Left cardiac atrium (tissue), 4 donors: Measurements from ENCODE around the gene NOS1. TPM values are rescaled to one million over a fixed set of nuclear protein-coding genes. Genes with fewer than 3 reads are reported as not detected.

Source experiments
- ATAC-seq, 2 donors: fragments of 200-7000 bp; cut with Tn5 transposase; one replicate each; pipeline ENCODE4 v1.9.1; 2020; ENCODE audit warnings: mild to moderate bottlenecking in 2 of 2, moderate library complexity in 2 of 2
- DNase-seq: peaks from one replicate; pipeline ENCODE4 v3.0.0-alpha.2; 2020
- intact Hi-C, 2 donors: fragments of 100-400 bp; cut with DNase I; formaldehyde crosslinking; loops; one replicate each; pipeline versions ENCODE4 v1.14.1 to v1.15.1; 2022 to 2023
- total RNA-seq, 2 donors: library from RNA; stranded (reverse); fragmentation: NEBNext Ultra II Directional; extraction: Animal tissue kit (Norgen Biotek cat#: 25700); gene quantifications; one replicate each; pipeline ENCODE4 v1.2.1, GENCODE V29; 2021
- donor health status: DM: no; HTN: yes; CAD: no.
- donor health status: DM: no; HTN: yes; CAD: no; lungs with severe emphysema.
- donor health status: DM: yes; HTN: yes; CAD: no.
- donor health status: Dilated cardiomyopathy.

NOS1 gene
- total RNA-seq, 2 donors from 2014 or later = 0.06 to 0.89 TPM

DNA sequence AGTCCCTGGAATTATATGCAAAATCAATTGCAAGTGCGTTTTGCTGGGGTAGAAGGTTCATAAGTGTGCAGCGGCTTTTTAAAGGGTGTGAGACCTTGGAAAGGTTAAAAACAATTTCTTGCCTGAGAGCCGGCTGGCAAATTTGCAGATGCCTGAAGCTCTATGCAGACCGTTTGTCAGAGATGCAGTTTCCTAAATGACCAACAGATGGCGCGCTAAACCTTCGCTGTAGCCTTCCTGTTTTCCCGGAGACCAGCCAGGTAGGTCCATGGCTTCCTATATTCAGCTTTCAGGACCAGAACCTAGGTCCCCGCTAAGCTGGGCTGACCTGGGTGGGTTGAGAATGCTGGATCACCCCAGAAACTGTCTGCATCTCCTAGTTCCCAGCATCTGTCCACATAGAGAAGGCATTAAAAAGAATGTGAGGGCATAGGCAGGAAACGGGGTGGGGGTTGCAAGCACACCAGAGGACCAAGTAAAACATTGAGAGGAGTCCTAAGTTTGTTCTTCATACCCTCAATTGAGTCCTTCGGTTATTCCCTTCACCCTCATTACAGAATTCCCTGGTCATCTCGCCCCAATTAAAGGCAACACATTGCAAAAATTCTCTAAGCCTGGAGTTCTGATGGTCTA, 5.7 kb upstream of the NOS1 start:
- intact Hi-C loops = loop anchor here (1.0 to 5.0 kb wide), 4 partner anchors 220 to 470 kb away; no protein-coding TSS in a partner anchor
- ATAC-seq (peak in 1 of 2 donors; percentile 63), DNase-seq (peak; percentile 64)

DNA sequence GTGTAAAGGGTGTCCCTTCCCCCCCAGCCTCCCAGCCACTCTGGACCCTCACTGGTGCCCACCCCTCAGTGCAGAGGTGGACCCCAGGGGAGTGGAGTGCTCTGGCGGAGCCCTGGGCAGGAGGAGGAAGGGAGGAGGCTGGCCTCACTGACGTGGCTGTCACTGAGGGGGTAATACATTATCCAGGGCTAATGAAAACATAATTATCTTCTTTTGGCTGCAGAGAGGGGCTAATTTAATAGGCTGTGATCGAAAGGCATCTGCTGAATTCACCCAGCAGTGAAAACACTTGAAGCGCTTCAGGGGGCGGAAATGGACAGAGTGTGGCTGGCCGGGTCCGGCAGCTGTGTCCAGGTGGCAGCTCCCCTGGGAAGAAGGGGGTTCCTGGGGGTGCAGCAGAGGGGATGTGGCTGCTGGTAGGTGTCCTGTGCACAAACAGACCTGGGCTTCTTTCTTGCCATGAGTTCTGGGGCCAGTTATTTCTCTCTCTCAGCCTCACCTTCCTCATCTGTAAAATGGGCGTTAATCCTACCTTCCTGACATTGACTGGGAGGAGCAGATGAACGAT, 3.7 kb upstream of the NOS1 start:
- intact Hi-C loops = loop anchor here in 1 of 2 donors (5.0 kb wide), 2 partner anchors 307 to 472 kb away; no protein-coding TSS in a partner anchor
- no peak for DNase-seq
- no peak for ATAC-seq

DNA sequence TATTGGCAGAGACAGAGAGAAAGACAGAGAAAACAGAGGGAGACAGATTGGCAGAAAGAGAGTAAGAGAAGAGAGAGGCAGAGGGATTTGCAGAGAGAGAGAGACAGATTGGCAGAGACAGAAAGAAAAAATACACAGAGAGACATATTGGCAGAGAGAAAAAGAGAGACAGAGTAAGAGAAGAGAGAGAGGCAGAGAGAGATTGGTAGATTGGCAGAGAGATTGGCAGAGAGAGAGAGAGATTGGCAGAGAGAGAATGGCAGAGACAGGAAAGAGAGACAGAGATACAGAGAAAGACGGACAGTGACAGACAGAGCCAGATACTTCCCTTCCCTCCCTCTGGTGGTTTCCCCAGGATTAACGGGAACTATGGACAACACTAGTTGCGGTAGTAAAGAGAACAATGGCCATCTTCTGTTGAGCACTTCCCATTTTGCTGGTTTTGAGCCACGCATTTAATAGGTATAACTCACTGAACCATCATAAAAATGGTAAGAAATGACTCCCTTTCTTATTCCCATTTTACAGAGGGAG, 2.6 kb upstream of the NOS1 start:
- ATAC-seq = no peak
- intact Hi-C loops = loop anchor here in 1 of 2 donors (5.0 kb wide), 2 partner anchors 127 to 473 kb away; no protein-coding TSS in a partner anchor
- DNase-seq = no peak

DNA sequence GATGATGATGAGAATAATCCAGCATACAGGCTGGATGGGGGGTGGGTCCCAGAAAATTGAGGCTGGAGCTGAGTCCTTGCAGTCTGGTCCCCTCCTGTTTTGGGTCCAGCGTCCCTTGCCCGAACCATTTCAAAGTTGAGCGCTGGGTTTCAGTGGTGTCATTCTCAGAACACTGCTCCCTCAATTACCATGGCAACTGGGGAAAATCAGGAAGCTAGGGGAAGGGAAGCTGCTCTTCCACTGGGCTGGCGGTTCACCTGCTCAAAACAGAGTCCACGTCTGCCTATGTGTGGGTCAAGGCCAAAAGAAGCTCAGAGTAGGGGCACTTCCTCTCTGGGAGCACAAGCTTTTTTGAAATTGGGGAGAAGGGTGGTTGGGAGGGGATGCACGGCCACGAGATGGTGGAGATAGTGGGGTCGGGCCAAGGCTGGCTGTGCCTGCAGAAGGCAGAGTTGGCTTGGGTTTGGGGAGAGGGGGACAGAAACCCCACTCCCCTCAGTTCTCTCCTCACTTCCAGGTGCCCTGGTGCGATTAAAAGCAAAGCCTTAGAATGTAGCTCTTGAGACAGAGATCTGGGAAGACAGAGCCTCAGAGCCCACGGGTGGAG, 1.7 kb upstream of the NOS1 start:
- intact Hi-C loops = loop anchor here in 1 of 2 donors (5.0 kb wide), 2 partner anchors 126 to 474 kb away; no protein-coding TSS in a partner anchor
- DNase-seq = no peak
- ATAC-seq = no peak

DNA sequence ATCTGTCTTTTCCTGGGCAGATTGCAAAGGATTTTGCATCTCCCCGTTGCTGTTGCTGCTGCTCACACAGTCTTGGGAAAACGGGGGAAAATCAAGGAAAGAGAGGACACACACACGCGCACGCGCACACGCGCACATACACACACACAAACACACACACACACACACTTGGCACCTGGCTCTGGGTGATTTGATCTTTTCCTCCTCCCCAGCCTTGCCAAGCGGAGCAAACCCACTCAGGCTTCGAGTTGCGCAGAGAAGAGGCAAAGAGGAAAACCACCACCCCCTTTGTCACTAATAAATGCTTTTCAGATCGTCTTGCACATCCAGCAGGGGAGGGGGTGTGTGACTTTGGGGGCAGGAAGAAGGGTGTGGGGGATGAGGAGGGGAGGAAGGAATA, 965 bp upstream of the NOS1 start:
- DNase-seq (no peak), ATAC-seq (no peak)
- intact Hi-C loops = loop anchor here in 1 of 2 donors (5.0 kb wide), 2 partner anchors 125 to 475 kb away; no protein-coding TSS in a partner anchor

DNA sequence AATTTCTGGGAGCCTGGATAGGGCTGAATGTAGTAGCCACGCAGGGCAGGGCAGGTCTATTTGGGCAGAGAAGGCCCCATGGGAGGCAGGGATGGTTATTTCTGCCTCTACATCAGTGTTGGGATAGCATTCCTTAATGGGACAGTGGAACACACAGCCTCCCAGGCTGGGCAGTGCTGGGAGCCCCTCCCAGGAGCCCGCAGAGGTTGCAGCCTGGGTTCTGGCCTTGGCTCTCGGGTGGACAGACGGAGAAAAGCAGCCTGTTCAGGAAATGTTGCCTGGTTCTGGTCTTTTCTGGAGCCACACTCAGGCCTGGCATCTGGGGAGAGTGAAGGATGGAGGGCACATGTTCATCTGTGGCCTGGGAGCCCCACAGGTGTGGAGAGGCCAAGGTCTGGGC, 479 bp upstream of the NOS1 start:
- DNase-seq = no peak
- intact Hi-C loops = loop anchor here in 1 of 2 donors (5.0 kb wide), 2 partner anchors 125 to 475 kb away; no protein-coding TSS in a partner anchor
- no peak for ATAC-seq

DNA sequence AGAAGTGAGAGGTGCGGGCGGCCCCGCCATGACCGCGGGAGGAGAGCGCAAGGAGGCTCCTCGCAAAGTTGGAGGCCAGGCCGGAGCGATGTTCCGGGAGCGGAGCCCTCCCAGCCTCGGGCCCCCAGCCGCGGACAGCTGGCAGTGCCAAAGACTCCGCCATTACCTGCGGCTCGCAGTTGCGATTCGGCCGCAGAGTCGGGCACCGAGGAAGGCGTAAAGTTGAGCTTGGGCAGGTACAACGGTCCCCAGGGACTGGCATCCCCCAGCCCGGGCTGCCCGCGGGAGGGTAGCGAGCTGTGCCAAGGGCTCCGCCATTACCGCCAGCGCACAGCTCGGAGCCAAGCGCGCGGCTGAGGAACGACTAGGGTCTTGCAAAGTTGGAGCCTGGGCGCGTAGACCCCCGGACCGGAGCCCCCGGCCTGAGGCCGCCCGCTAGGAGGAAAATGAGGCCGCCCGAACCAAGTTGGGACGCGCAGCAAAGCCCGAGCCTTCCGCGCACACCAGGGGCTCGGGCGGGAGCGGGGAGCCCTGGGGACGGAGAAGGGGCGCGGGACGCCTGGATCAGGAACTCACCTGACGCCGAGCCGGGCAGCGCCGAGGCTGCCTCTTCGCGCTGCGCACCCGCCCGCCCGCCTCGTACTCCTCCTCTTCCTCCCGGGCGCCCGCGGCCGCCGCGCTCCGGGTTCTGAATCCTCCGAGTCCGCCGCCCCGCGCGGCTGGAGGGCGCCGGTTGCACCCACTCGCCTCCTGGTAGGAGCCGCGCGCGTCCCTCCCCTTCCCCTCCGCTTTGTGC, 677 bp downstream of the NOS1 start:
- intact Hi-C loops = loop anchor here in 1 of 2 donors (5.0 kb wide), 2 partner anchors 123 to 477 kb away; no protein-coding TSS in a partner anchor
- ATAC-seq (no peak), DNase-seq (no peak)

DNA sequence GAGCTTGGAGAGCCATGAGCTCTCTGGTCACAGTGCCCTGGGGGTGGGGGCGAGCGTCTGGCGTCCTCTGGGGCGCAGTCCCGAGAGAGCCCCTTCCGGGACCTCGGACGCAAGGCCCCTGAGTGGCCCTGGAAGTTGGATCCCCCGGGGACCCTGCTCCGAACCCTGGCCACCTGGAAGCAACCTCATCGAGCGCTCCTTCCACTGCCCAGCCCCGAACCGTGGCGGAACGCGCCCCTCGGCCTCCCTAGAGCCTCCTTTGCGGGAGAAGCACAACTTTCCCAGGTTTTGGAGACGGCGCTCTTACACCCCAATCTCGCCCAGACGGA, 1.2 kb downstream of the NOS1 start:
- intact Hi-C loops = loop anchor here in 1 of 2 donors (5.0 kb wide), 2 partner anchors 123 to 477 kb away; no protein-coding TSS in a partner anchor
- no peak for ATAC-seq

DNA sequence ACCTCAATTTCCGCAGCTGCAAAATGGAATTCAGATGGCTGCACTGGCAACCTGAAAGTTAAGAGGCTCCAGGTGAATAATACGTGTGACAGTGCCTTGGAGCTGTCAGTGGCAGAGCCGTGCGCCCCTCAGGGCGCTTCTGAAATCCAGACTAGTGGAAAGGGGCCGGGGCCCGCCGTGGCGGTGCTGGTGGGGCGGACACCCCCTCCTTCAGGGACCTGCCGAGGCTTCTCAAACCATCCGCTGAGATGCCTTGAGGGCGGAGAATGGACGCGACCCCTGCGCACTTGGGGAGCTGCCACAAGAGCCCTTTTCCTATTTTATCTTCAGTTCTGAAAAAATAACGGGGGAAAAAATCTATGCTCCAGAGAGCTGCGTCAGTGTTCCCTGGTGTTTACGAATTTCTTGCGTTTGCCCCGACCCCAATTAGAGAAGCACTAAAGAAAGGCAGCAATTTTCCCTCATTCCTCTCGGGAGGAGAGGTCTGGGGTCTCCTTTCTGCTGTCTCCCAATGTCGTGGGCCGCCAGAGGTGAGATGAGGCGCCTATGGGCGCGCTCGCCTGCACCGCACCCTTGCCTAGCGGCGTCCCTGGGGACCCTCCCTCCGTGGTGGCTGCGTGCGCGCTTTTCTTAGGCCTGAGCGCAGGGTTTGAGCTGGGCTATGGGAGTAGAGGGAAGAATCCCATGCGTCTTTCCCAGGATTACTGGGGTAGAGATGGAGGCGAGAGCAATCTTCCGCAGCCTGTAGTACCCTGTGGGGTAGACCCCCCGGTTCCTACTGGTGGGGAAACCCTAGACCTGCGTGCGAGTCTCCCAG, 2.2 kb downstream of the NOS1 start:
- ATAC-seq (no peak), DNase-seq (no peak)
- intact Hi-C loops = no loop called here

More for the DNA sequence above, 1.2 kb downstream of the NOS1 start:
- DNase-seq = no peak

DNA sequence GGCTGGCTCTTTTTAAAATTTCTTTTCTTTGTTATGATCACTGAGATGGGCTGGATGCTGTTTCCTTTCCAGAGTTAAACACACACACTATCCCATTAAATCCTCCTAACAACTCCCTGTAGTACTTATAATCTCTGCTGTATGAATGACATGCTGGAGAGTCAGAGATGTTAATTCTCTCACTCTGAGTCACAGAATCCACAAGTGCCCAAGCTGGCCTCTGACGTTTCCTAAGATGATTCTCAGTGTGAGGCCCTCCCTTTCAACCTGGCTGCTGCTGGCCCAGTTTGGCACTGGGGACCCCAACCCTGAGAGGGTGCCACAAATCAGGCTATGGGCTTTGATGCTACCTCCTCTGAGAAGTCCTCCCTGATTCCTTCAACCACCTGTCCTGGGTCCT, 5.4 kb downstream of the NOS1 start:
- DNase-seq = no peak
- intact Hi-C loops = no loop called here
- no peak for ATAC-seq

DNA sequence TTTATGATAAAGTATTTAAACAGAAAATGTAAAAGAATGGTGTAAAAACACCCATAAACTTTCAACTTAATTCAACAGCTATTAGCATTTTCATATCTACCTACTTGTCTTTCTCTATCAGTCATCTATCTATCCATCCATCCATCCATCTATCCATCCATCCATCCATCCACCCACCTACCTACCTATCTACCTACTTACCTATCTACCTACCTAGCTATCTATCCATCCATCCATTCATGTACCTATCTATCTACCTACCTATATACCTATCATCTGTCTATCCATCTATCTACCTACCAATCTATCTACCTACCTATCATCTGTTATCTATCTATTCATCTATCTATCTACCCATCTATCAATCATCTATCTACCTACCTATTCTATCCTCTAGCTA, 8.5 kb downstream of the NOS1 start:
- ATAC-seq = no peak
- intact Hi-C loops = no loop called here
- DNase-seq = no peak

DNA sequence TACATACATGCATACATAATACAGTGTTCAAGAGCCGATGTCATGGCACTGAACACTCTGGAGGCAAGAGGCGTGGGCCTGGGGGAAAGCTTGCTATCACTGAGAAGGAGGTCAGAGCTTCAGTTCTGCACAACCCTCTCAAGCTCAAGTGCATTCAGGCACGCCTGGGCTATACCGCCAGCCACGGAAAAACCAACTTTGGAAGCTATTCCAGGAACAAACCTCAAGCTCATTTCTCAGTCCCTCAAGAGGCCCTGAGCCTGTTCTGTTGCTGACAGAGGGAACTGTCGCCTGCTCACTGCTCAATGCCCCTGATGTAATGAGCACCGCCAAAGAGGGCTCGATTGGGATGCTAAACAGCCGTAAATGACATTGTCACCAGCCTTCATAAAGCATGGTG, 9.2 kb downstream of the NOS1 start:
- DNase-seq (no peak), ATAC-seq (no peak)
- intact Hi-C loops = no loop called here

DNA sequence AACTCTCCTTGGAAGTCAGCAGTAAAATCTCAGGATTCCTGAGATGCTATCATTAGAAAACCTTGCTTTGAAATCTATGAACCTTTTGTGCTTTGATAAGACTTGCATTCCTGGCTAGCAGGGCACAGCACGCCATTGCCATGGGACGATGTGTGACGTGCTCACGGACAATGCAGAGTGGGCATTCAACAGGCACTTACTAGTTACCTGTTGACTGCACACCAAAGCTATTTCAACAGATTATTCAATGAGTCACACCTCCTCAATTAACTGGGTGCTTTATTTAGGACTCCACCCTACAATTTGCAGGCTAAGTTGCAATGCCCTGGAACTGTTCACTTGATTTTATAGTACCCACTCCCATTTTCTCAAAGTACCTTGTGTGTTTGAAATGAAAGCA, 11.3 kb downstream of the NOS1 start:
- DNase-seq (no peak), ATAC-seq (no peak)
- intact Hi-C loops = no loop called here

DNA sequence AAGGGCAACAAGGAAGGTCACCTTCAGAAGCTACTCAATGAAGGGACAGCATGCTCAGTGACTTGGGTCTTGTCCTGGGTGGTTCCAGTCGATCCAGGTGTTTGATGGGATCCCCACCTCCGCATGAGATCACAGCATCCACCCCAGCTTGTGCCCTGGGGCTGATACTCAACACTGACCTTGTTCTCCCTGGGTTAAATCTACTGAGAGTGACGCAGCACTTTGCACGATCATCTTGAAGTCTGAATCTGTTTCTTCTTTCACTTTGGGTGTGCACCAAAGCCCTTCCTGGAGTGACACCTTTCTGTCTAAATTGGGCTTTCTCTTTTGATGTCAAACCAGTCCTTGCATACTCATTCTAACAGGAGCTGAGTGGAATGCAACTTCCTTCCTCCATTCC, 13.8 kb downstream of the NOS1 start:
- intact Hi-C loops = no loop called here
- ATAC-seq (no peak), DNase-seq (no peak)

DNA sequence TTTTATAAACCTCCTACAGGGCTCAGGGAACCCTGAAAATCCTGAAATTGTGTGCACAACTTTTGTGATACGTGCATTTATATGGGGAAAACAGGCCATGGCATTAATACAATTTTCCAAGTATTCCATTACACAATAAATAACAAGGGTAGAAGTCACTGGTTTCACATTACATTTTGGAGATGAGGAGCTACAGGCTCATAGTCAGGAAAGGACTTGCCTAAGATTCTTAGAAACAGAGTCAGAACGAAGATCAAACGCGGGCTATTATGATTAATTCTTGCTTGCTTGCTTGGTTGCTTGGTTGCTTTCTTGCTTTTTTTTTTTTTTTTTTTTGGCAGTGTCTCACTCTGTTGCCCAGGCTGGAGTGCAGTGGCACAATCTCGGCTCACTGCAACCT, 16.7 kb downstream of the NOS1 start:
- no peak for DNase-seq
- no peak for ATAC-seq
- intact Hi-C loops = no loop called here

DNA sequence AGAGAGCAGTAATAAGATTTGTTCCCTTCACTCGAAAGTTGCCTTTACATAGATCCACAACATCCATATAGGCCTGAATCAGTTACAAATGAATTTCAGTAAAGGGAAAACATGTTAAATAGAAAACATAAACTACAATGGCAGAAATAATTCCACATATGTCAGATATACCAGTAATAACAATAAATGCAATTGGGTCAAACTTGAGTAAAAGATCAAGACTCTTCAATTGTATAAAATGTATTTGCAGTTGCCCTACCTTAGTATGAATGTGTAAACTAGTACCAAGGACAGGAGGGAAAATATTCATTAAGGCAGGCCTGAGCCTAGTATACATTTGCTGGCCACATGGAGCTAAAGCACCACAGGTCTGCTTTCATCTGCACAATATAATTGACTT, 17.6 kb downstream of the NOS1 start:
- ATAC-seq (no peak), DNase-seq (no peak)
- intact Hi-C loops = no loop called here

DNA sequence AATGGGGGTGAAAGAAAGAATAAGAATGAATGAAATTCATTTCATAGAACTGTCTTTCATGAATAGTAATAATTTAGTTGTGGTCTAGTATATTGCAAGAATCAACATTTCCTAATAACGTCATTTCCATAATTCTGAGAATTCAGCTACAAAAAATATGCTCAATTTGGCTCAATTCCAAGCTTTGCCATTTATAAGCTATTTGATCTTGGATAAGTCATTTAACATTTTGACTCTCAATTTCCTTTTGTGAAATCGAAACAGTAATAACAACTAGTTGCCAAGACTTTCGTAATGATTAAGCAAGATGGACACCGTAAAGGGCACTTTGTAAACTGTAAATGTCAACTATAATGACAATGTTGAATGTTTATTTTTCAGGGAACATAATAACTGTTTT, 18.1 kb downstream of the NOS1 start:
- intact Hi-C loops = no loop called here
- no peak for DNase-seq
- no peak for ATAC-seq

DNA sequence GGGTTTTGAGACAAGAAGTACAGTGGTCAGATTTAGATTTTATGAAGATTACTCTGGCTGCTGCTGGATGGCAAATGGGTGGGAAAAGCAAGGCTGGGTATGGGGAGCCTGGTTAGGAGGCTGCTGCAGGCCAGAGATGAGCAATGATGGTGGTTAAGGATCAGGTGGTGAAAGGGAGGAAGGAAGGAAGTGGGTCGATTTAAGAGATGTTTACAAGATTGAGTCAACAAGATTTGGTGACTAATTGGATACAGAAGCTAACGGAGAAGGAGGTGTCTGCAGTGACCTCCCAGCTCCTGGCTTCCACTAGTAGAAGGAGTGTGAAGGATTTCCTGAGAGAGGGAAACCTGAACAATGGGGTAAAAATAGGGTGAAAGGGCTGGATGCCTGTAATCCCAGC, 18.7 kb downstream of the NOS1 start:
- DNase-seq (no peak), ATAC-seq (no peak)
- intact Hi-C loops = no loop called here

DNA sequence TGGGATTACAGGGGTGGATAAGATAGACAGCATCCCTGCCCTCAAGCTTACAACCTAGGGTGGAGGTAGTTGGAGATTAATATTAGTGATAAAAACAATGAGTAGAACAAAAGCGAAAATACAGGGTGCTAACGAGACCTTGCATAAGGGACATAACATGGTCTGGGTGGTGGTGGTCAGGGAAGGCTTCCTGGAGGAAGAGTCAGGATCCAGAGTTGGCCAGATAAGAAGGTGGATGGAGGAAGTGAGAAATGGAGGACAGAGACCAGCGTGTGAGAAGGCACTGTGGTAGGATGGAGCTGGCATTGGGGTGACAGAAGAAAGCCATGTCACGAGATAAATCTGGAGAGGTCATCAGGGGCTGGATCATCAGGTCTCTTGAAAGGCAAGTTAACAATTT, 19.2 kb downstream of the NOS1 start:
- ATAC-seq = no peak
- intact Hi-C loops = no loop called here
- DNase-seq = no peak
